A549 (cell line): ENCODE data around the gene C1orf35.

Source experiments
- BHLHE40 ChIP-seq: IDR thresholded peaks from 2 replicates; pipeline ENCODE4 v1.6.1; 2012; ENCODE audit warnings: low read depth, low read length, inconsistent platforms
- CBX2 ChIP-seq: fragments of 200-600 bp; sonication (generic); IDR thresholded peaks from 2 replicates; pipeline ENCODE4 v1.6.1; 2016; ENCODE audit warnings: low read depth, mild to moderate bottlenecking, borderline replicate concordance
- EHMT2 ChIP-seq: fragments of 200-600 bp; sonication (generic); IDR thresholded peaks from 2 replicates; pipeline ENCODE4 v1.6.1; 2016; ENCODE audit warnings: antibody characterized with exemption, low read depth, mild to moderate bottlenecking, moderate library complexity
- HOXB5 ChIP-seq: fragments of 250-450 bp; sonication (Bioruptor Pico); IDR thresholded peaks from 2 replicates; pipeline ENCODE4 v1.5.0; 2020; ENCODE audit warnings: mild to moderate bottlenecking, moderate library complexity
- MYC ChIP-seq: IDR thresholded peaks from 2 replicates; pipeline ENCODE4 v1.6.1; 2012; ENCODE audit warnings: mild to moderate bottlenecking, inconsistent platforms, low read length, improper control_type of control experiment, borderline replicate concordance
- RAD21 ChIP-seq, 2 experiments: fragments of >200 bp in 1 of 2; sonication (Bioruptor Twin) in 1 of 2; formaldehyde crosslinking in 1 of 2; IDR thresholded peaks in 1 of 2; conservative IDR thresholded peaks in 1 of 2; 2 replicates in 1 of 2; 3 replicates in 1 of 2; pipeline ENCODE4 v1.6.1; 2012 to 2018; ENCODE audit warnings: inconsistent platforms in 1 of 2
- RARB ChIP-seq: fragments of 250-450 bp; sonication (Bioruptor Pico); IDR thresholded peaks from 2 replicates; pipeline ENCODE4 v1.8.0; 2021; ENCODE audit warnings: mild to moderate bottlenecking, moderate library complexity
- ZFP36 ChIP-seq: fragments of 450-650 bp; IDR thresholded peaks from 2 replicates; pipeline ENCODE4 v1.6.1; 2014; ENCODE audit warnings: borderline replicate concordance; ENCODE audit not compliant: partially characterized antibody
- TF ChIP-seq, protein P1 (sequence below): fragments of >200 bp; sonication (Bioruptor Twin); formaldehyde crosslinking; IDR thresholded peaks from 3 replicates; pipeline ENCODE4 v1.5.1; 2016

GRCh38 chr1:228061411-228062084, 41.6 kb downstream of the C1orf35 start:
- TF ChIP-seq, protein P1, sequence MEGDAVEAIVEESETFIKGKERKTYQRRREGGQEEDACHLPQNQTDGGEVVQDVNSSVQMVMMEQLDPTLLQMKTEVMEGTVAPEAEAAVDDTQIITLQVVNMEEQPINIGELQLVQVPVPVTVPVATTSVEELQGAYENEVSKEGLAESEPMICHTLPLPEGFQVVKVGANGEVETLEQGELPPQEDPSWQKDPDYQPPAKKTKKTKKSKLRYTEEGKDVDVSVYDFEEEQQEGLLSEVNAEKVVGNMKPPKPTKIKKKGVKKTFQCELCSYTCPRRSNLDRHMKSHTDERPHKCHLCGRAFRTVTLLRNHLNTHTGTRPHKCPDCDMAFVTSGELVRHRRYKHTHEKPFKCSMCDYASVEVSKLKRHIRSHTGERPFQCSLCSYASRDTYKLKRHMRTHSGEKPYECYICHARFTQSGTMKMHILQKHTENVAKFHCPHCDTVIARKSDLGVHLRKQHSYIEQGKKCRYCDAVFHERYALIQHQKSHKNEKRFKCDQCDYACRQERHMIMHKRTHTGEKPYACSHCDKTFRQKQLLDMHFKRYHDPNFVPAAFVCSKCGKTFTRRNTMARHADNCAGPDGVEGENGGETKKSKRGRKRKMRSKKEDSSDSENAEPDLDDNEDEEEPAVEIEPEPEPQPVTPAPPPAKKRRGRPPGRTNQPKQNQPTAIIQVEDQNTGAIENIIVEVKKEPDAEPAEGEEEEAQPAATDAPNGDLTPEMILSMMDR: no peak
- TF ChIP-seq RAD21 (conservative IDR thresholded peaks at IDR 0.05 in 1 of 2, IDR thresholded peaks at IDR 0.05 in 1 of 2) (no peak), EHMT2 (no peak), ZFP36 (no peak), CBX2 (no peak), HOXB5 (CRISPR knock-in tag) (no peak), BHLHE40 (no peak), RARB (CRISPR knock-in tag) (no peak), MYC (no peak)
